Keratinocyte (primary cell): ENCODE measurements around the gene MRC2. TPM values are rescaled to one million over a fixed set of nuclear protein-coding genes. Genes with fewer than 3 reads are reported as not detected.

Experiments used
- DNase-seq: peaks from one replicate; pipeline ENCODE4 v3.0.0-alpha.2; 2011; ENCODE audit warnings: low read depth, missing footprints, low spot score
- FAIRE-seq: peaks from 2 replicates; lab custom pipeline; 2011; peaks lifted over from hg19 to GRCh38; lab: Jason Lieb, UNC
- H2AFZ ChIP-seq: 2 replicates; pipeline ENCODE4 v1.6.0; 2012; ENCODE audit warnings: low read length, control low read depth, inconsistent platforms; ENCODE audit not compliant: control insufficient read depth
- H3K27ac ChIP-seq: 2 replicates; pipeline ENCODE4 v1.5.1; 2011; ENCODE audit warnings: low read length; ENCODE audit not compliant: control insufficient read depth, insufficient read depth
- H3K27me3 ChIP-seq: 3 replicates; pipeline ENCODE4 v1.6.0; 2011; ENCODE audit warnings: low read length; ENCODE audit not compliant: control insufficient read depth, insufficient read depth; ENCODE audit errors: extremely low read depth
- H3K36me3 ChIP-seq, 2 experiments: 2 replicates in 1 of 2; 3 replicates in 1 of 2; pipeline ENCODE4 v1.5.1; 2011; ENCODE audit warnings: low read length in 2 of 2, mild to moderate bottlenecking in 1 of 2; ENCODE audit not compliant: control insufficient read depth in 2 of 2, insufficient read depth in 2 of 2; ENCODE audit errors: extremely low read depth in 1 of 2
- H3K4me1 ChIP-seq: 3 replicates; pipeline ENCODE4 v1.5.1; 2011; ENCODE audit warnings: low read length; ENCODE audit not compliant: control insufficient read depth, insufficient read depth; ENCODE audit errors: extremely low read depth
- H3K4me2 ChIP-seq: 3 replicates; pipeline ENCODE4 v1.6.0; 2011; ENCODE audit warnings: low read depth, low read length; ENCODE audit not compliant: control insufficient read depth, insufficient read depth; ENCODE audit errors: extremely low read depth
- H3K4me3 ChIP-seq, 3 experiments: fragments of 200-600 bp in 1 of 3; sonication (generic) in 1 of 3; 2 replicates in 2 of 3; 3 replicates in 1 of 3; pipeline ENCODE4 v1.5.1; 2011 to 2016; ENCODE audit warnings: low read length in 3 of 3, mild to moderate bottlenecking in 3 of 3, control low read depth in 2 of 3, inconsistent platforms in 1 of 3, low read depth in 1 of 3, mixed read lengths in 1 of 3, mixed run types in 1 of 3, moderate library complexity in 1 of 3; ENCODE audit not compliant: control insufficient read depth in 2 of 3, insufficient read depth in 2 of 3; ENCODE audit errors: extremely low read depth in 1 of 3
- H3K79me2 ChIP-seq: 2 replicates; pipeline ENCODE4 v1.6.0; 2012; ENCODE audit warnings: low read length; ENCODE audit not compliant: control insufficient read depth, insufficient read depth
- H3K9ac ChIP-seq: 3 replicates; pipeline ENCODE4 v1.6.0; 2011; ENCODE audit warnings: low read length; ENCODE audit not compliant: control insufficient read depth, insufficient read depth; ENCODE audit errors: extremely low read depth
- H3K9me1 ChIP-seq: 3 replicates; pipeline ENCODE4 v1.6.0; 2011; ENCODE audit warnings: low read length; ENCODE audit not compliant: control insufficient read depth, insufficient read depth; ENCODE audit errors: extremely low read depth
- H3K9me3 ChIP-seq: 2 replicates; pipeline ENCODE4 v1.5.1; 2012; ENCODE audit warnings: low read depth, low read length; ENCODE audit not compliant: control insufficient read depth
- H4K20me1 ChIP-seq: 3 replicates; pipeline ENCODE4 v1.6.0; 2011; ENCODE audit warnings: low read length; ENCODE audit not compliant: control insufficient read depth, insufficient read depth; ENCODE audit errors: extremely low read depth
- EZH2 ChIP-seq: IDR thresholded peaks from one replicate; pipeline ENCODE4 v1.6.1; 2012; ENCODE audit warnings: inconsistent platforms, mild to moderate bottlenecking, low read length, moderate library complexity
- dilution Hi-C: fragments of 300-500 bp; cut with MboI; formaldehyde crosslinking; loops from one replicate; pipeline ENCODE4 v1.7.0; 2020; ENCODE audit warnings: low sequenced_read_pairs; ENCODE audit not compliant: extremely low pct_ligation_motif_present
- polyA plus RNA-seq, 5 experiments: library from polyadenylated mRNA; depleted of rRNA in 3 of 5; stranded (reverse) in 3 of 5; stranded (forward) in 1 of 5; unstranded in 1 of 5; fragments of >200 nt; gene quantifications; 1 replicate in 1 of 5; 2 replicates in 3 of 5; 3 replicates in 1 of 5; pipeline versions ENCODE4 v1.2.1 to v1.2.3, GENCODE V29; 2011 to 2012; ENCODE audit warnings: missing spikeins in 2 of 5, low read depth in 1 of 5, low replicate concordance in 1 of 5
- TF ChIP-seq, protein P1 (sequence below), 3 experiments: IDR thresholded peaks in 1 of 3; conservative IDR thresholded peaks in 1 of 3; optimal IDR thresholded peaks in 1 of 3; 2 replicates in 2 of 3; 3 replicates in 1 of 3; pipeline versions ENCODE3 to v1.5.1; 2011; ENCODE audit warnings: low read length in 3 of 3, mild to moderate bottlenecking in 3 of 3, moderate library complexity in 2 of 3, control low read depth in 1 of 3, inconsistent platforms in 1 of 3; ENCODE audit not compliant: insufficient read depth in 2 of 3; ENCODE audit errors: extremely low read depth in 1 of 3

The MRC2 gene
- polyA plus RNA-seq, 1 donor (not counting 4 experiments of a cell fraction or from before 2014, with no cell fraction given): 14.0 TPM

DNA sequence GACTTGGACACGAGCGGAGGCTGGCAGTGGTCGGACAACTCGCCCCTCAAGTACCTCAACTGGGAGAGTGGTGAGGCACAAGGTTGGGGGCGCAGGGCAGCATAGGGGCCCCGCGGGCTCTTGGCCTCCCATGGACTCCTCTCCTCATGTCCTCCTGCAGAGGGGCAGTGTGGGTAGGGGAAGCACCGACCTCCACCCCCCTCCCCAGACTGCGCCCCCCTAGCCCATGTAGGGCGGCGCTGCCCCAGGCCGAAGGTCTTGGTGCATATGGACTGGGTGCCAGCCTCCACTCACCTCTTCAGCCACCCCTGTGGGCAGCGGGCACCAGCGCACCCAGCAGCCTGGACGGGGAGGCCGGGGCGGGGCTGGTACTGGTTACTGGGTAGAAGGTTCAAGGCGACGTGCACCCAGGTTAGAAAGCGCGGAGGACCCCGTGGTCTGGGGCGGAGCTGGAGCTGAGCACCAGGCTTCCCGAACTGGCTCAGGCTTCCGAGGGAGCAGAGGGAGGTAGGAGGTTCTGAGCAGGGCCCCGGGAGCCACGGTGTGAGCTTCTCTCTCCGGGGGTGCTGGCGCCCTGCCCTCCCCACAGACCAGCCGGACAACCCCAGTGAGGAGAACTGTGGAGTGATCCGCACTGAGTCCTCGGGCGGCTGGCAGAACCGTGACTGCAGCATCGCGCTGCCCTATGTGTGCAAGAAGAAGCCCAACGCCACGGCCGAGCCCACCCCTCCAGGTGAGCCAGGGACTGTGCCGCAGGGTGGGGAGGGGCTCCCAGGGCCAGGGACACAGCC lies 39.5 kb downstream of the MRC2 start:
- DNase-seq (no peak), FAIRE-seq (no peak)
- Histone ChIP-seq H3K4me3 (no peak overlapping the region), H3K9me1 (no peaks in the 10 kb centered on the region), H3K9me3 (no peaks in the 10 kb centered on the region), H4K20me1 (no peaks in the 10 kb centered on the region), H3K4me1 (peaks cover 38% of the 10 kb centered on the region), H3K9ac (no peak overlapping the region), H3K4me2 (no peak overlapping the region), H3K27ac (no peak overlapping the region), H2AFZ (no peak overlapping the region), H3K79me2 (no peaks in the 10 kb centered on the region), H3K27me3 (no peaks in the 10 kb centered on the region), H3K36me3 (peaks cover 0 to 8% of the 10 kb centered on the region in 2 experiments)
- TF ChIP-seq, protein P1, sequence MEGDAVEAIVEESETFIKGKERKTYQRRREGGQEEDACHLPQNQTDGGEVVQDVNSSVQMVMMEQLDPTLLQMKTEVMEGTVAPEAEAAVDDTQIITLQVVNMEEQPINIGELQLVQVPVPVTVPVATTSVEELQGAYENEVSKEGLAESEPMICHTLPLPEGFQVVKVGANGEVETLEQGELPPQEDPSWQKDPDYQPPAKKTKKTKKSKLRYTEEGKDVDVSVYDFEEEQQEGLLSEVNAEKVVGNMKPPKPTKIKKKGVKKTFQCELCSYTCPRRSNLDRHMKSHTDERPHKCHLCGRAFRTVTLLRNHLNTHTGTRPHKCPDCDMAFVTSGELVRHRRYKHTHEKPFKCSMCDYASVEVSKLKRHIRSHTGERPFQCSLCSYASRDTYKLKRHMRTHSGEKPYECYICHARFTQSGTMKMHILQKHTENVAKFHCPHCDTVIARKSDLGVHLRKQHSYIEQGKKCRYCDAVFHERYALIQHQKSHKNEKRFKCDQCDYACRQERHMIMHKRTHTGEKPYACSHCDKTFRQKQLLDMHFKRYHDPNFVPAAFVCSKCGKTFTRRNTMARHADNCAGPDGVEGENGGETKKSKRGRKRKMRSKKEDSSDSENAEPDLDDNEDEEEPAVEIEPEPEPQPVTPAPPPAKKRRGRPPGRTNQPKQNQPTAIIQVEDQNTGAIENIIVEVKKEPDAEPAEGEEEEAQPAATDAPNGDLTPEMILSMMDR (optimal IDR thresholded peaks at IDR 0.05 in 1 of 3, IDR thresholded peaks at IDR 0.05 in 1 of 3, conservative IDR thresholded peaks at IDR 0.05 in 1 of 3; ENCODE audit: extremely low read depth in 1 of 3, insufficient read depth in 2 of 3, low read length in 3 of 3): no peak
- dilution Hi-C loops: no loop called here

- peak; percentile 99 for FAIRE-seq
- Histone ChIP-seq H3K9me3 (no peaks in the 10 kb centered on the region), H4K20me1 (no peaks in the 10 kb centered on the region), H3K9ac (peak overlapping the region; percentile 51), H3K9me1 (no peaks in the 10 kb centered on the region), H3K79me2 (no peaks in the 10 kb centered on the region), H3K27ac (peak overlapping the region; percentile 69), H3K4me1 (peaks cover 42% of the 10 kb centered on the region), H3K27me3 (no peaks in the 10 kb centered on the region), H3K4me3 (no peak overlapping the region), H3K4me2 (peak overlapping the region; percentile 62), H2AFZ (no peak overlapping the region), H3K36me3 (peaks cover 0 to 8% of the 10 kb centered on the region in 2 experiments)
- TF ChIP-seq, protein P1 (optimal IDR thresholded peaks at IDR 0.05 in 1 of 3, IDR thresholded peaks at IDR 0.05 in 1 of 3, conservative IDR thresholded peaks at IDR 0.05 in 1 of 3; ENCODE audit: extremely low read depth in 1 of 3, insufficient read depth in 2 of 3, low read length in 3 of 3): no peak
- no peak for TF ChIP-seq EZH2
- DNase-seq: peak; percentile 97
- dilution Hi-C loops: no loop called here
Measured at GRCh38 chr17:62668091-62668804, 40.8 kb downstream of the MRC2 start.
